ENCODE data around the gene ZFC3H1. TPM values are rescaled to one million over a fixed set of nuclear protein-coding genes. Genes with fewer than 3 reads are reported as not detected.

ZFC3H1 gene
- polyA plus RNA-seq, 6 donors from 2014 or later, result 22.9 to 46.9 (median 38.3) TPM

- no peaks in the 10 kb centered on the region for H3K9me3 Mint-ChIP-seq
- peak overlapping the region in 4 of 6 donors; percentile 3 to 91 (median 20) for H3K27ac Mint-ChIP-seq
- ATAC-seq (ENCODE audit: low read depth in 2 of 2) (peak; percentile 25 to 50), DNase-seq (no peak)
- H3K36me3 Mint-ChIP-seq, result peaks cover 17 to 19% of the 10 kb centered on the region in 2 donors
- H3K27me3 Mint-ChIP-seq, result no peaks in the 10 kb centered on the region
- H3K4me1 Mint-ChIP-seq, result peaks cover 5 to 31% (median 19%) of the 10 kb centered on the region in 3 donors
- H3K4me3 Mint-ChIP-seq, result no peak overlapping the region
Observed at GRCh38 chr12:71645268-71645667, 18.4 kb downstream of the ZFC3H1 start.

GRCh38 chr12:71642264-71642663 lies 21.4 kb downstream of the ZFC3H1 start:
- no peaks in the 10 kb centered on the region for H3K27me3 Mint-ChIP-seq
- no peaks in the 10 kb centered on the region for H3K9me3 Mint-ChIP-seq
- DNase-seq, result no peak
- peaks cover 6 to 15% (median 7%) of the 10 kb centered on the region in 3 donors for H3K4me1 Mint-ChIP-seq
- peaks cover 17 to 19% of the 10 kb centered on the region in 2 donors for H3K36me3 Mint-ChIP-seq
- no peak overlapping the region for H3K4me3 Mint-ChIP-seq
- peak overlapping the region in 2 of 6 donors; percentile 10 to 22 for H3K27ac Mint-ChIP-seq
- ATAC-seq (ENCODE audit: low read depth in 2 of 2), result no peak

- H3K27me3 Mint-ChIP-seq, result no peaks in the 10 kb centered on the region
- DNase-seq (no peak), ATAC-seq (ENCODE audit: low read depth in 2 of 2) (no peak)
- no peak overlapping the region for H3K4me3 Mint-ChIP-seq
- H3K27ac Mint-ChIP-seq, result peak overlapping the region in 1 of 6 donors; percentile 36
- H3K36me3 Mint-ChIP-seq, result peaks cover 21 to 26% of the 10 kb centered on the region in 2 donors
- peaks cover 12 to 13% (median 13%) of the 10 kb centered on the region in 3 donors for H3K4me1 Mint-ChIP-seq
- no peaks in the 10 kb centered on the region for H3K9me3 Mint-ChIP-seq
Observed at GRCh38 chr12:71641390-71641789, 22.3 kb downstream of the ZFC3H1 start.

GRCh38 chr12:71640316-71640715 lies 23.3 kb downstream of the ZFC3H1 start:
- Mint-ChIP-seq H3K4me1 (peaks cover 9 to 12% (median 10%) of the 10 kb centered on the region in 3 donors), H3K9me3 (no peaks in the 10 kb centered on the region), H3K27me3 (no peaks in the 10 kb centered on the region), H3K36me3 (peaks cover 21 to 25% of the 10 kb centered on the region in 2 donors), H3K4me3 (no peak overlapping the region), H3K27ac (peak overlapping the region in 1 of 6 donors; percentile 13)
- ATAC-seq (ENCODE audit: low read depth in 2 of 2) (no peak), DNase-seq (no peak)

GRCh38 chr12:71639341-71639760 lies 24.3 kb downstream of the ZFC3H1 start:
- ATAC-seq (ENCODE audit: low read depth in 2 of 2) (peak; percentile 27 to 32), DNase-seq (no peak)
- Mint-ChIP-seq H3K36me3 (peaks cover 18 to 20% of the 10 kb centered on the region in 2 donors), H3K27me3 (no peaks in the 10 kb centered on the region), H3K27ac (peak overlapping the region in 3 of 6 donors; percentile 13 to 80 (median 53)), H3K4me1 (peaks cover 5 to 8% (median 6%) of the 10 kb centered on the region in 3 donors), H3K4me3 (no peak overlapping the region), H3K9me3 (no peaks in the 10 kb centered on the region)

GRCh38 chr12:71638499-71638898 lies 25.1 kb downstream of the ZFC3H1 start:
- Mint-ChIP-seq H3K4me1 (peaks cover 5 to 8% (median 6%) of the 10 kb centered on the region in 3 donors), H3K9me3 (no peaks in the 10 kb centered on the region), H3K27me3 (no peaks in the 10 kb centered on the region), H3K4me3 (no peak overlapping the region), H3K36me3 (peaks cover 10 to 18% of the 10 kb centered on the region in 2 donors), H3K27ac (no peak overlapping the region)
- no peak for ATAC-seq (ENCODE audit: low read depth in 2 of 2)
- no peak for DNase-seq

GRCh38 chr12:71636704-71637115 lies 26.9 kb downstream of the ZFC3H1 start:
- Mint-ChIP-seq H3K9me3 (no peaks in the 10 kb centered on the region), H3K36me3 (peaks cover 12 to 27% of the 10 kb centered on the region in 2 donors), H3K4me3 (peak overlapping the region in 1 of 8 donors; percentile 10), H3K27me3 (no peaks in the 10 kb centered on the region), H3K4me1 (peaks cover 5 to 8% (median 6%) of the 10 kb centered on the region in 3 donors), H3K27ac (peak overlapping the region in 5 of 6 donors; percentile 36 to 88 (median 73))
- ATAC-seq (ENCODE audit: low read depth in 2 of 2), result peak; percentile 46 to 68
- DNase-seq, result peak; percentile 53

- Mint-ChIP-seq H3K36me3 (peaks cover 5 to 21% of the 10 kb centered on the region in 2 donors), H3K27me3 (no peaks in the 10 kb centered on the region), H3K27ac (peak overlapping the region in 1 of 6 donors; percentile 19), H3K9me3 (no peaks in the 10 kb centered on the region), H3K4me1 (peaks cover 5 to 11% (median 5%) of the 10 kb centered on the region in 3 donors), H3K4me3 (no peak overlapping the region)
- DNase-seq, result no peak
- ATAC-seq (ENCODE audit: low read depth in 2 of 2), result no peak
Observed at GRCh38 chr12:71627438-71628002, 36.1 kb downstream of the ZFC3H1 start.

- H3K4me3 Mint-ChIP-seq, result no peak overlapping the region
- H3K27ac Mint-ChIP-seq, result peak overlapping the region in 3 of 6 donors; percentile 9 to 77 (median 16)
- H3K9me3 Mint-ChIP-seq, result no peaks in the 10 kb centered on the region
- no peak for DNase-seq
- peaks cover 9 to 16% (median 13%) of the 10 kb centered on the region in 3 donors for H3K4me1 Mint-ChIP-seq
- H3K27me3 Mint-ChIP-seq, result no peaks in the 10 kb centered on the region
- H3K36me3 Mint-ChIP-seq, result peaks cover 6 to 20% of the 10 kb centered on the region in 2 donors
- no peak for ATAC-seq (ENCODE audit: low read depth in 2 of 2)
Observed at GRCh38 chr12:71626768-71627167, 36.9 kb downstream of the ZFC3H1 start.

GRCh38 chr12:71626098-71626497 lies 37.5 kb downstream of the ZFC3H1 start:
- peak; percentile 40 for DNase-seq
- H3K9me3 Mint-ChIP-seq, result no peaks in the 10 kb centered on the region
- peak overlapping the region in 5 of 6 donors; percentile 9 to 92 (median 34) for H3K27ac Mint-ChIP-seq
- ATAC-seq (ENCODE audit: low read depth in 2 of 2), result peak; percentile 85 to 87
- H3K4me3 Mint-ChIP-seq, result peak overlapping the region in 2 of 8 donors; percentile 0 to 20
- H3K27me3 Mint-ChIP-seq, result no peaks in the 10 kb centered on the region
- H3K4me1 Mint-ChIP-seq, result peaks cover 14 to 22% (median 18%) of the 10 kb centered on the region in 3 donors
- peaks cover 13 to 26% of the 10 kb centered on the region in 2 donors for H3K36me3 Mint-ChIP-seq

- peak overlapping the region in 2 of 8 donors; percentile 16 to 51 for H3K4me3 Mint-ChIP-seq
- ATAC-seq (ENCODE audit: low read depth in 2 of 2) (no peak), DNase-seq (no peak)
- H3K27me3 Mint-ChIP-seq, result no peaks in the 10 kb centered on the region
- H3K27ac Mint-ChIP-seq, result peak overlapping the region in 1 of 6 donors; percentile 27
- H3K36me3 Mint-ChIP-seq, result peaks cover 19 to 32% of the 10 kb centered on the region in 2 donors
- no peaks in the 10 kb centered on the region for H3K9me3 Mint-ChIP-seq
- peaks cover 18 to 27% (median 20%) of the 10 kb centered on the region in 3 donors for H3K4me1 Mint-ChIP-seq
Observed at GRCh38 chr12:71625476-71625875, 38.2 kb downstream of the ZFC3H1 start.

- H3K36me3 Mint-ChIP-seq, result peaks cover 35 to 50% of the 10 kb centered on the region in 2 donors
- no peak overlapping the region for H3K4me3 Mint-ChIP-seq
- peak overlapping the region; percentile 4 to 86 (median 28) for H3K27ac Mint-ChIP-seq
- H3K9me3 Mint-ChIP-seq, result no peaks in the 10 kb centered on the region
- DNase-seq (no peak), ATAC-seq (ENCODE audit: low read depth in 2 of 2) (no peak)
- H3K27me3 Mint-ChIP-seq, result no peaks in the 10 kb centered on the region
- H3K4me1 Mint-ChIP-seq, result peaks cover 18 to 27% (median 20%) of the 10 kb centered on the region in 3 donors
Observed at GRCh38 chr12:71621938-71622337, 41.7 kb downstream of the ZFC3H1 start.

- no peaks in the 10 kb centered on the region for H3K27me3 Mint-ChIP-seq
- ATAC-seq (ENCODE audit: low read depth in 2 of 2), result peak; percentile 93 to 95
- H3K27ac Mint-ChIP-seq, result peak overlapping the region; percentile 84 to 90 (median 88)
- H3K36me3 Mint-ChIP-seq, result peaks cover 9 to 36% of the 10 kb centered on the region in 2 donors
- H3K9me3 Mint-ChIP-seq, result no peaks in the 10 kb centered on the region
- DNase-seq, result peak; percentile 27
- H3K4me1 Mint-ChIP-seq, result peaks cover 6 to 11% (median 8%) of the 10 kb centered on the region in 3 donors
- H3K4me3 Mint-ChIP-seq, result peak overlapping the region in 2 of 8 donors; percentile 35 to 38
Observed at GRCh38 chr12:71610031-71610795, 53.4 kb downstream of the ZFC3H1 start.

Measured in naive B cell (primary cell).